GM12874 (cell line): Measurements from ENCODE around the gene ZC3H7A.

Experiments
- CTCF ChIP-seq: IDR thresholded peaks from 2 replicates; pipeline ENCODE4 v1.5.1; 2011; ENCODE audit warnings: low read depth, mild to moderate bottlenecking, control low read depth, low read length, moderate library complexity; ENCODE audit not compliant: insufficient read depth

Gene ZC3H7A

GRCh38 chr16:11731222-11731621 is 65.8 kb downstream of the ZC3H7A start:
- no peak for TF ChIP-seq CTCF

- TF ChIP-seq CTCF = no peak
Observed at GRCh38 chr16:11729787-11730186, 67.3 kb downstream of the ZC3H7A start.

- no peak for TF ChIP-seq CTCF
Observed at GRCh38 chr16:11727796-11728543, 69.1 kb downstream of the ZC3H7A start.

GRCh38 chr16:11726008-11726407 is 71.0 kb downstream of the ZC3H7A start:
- TF ChIP-seq CTCF = no peak

- TF ChIP-seq CTCF = no peak
Observed at GRCh38 chr16:11725457-11725856, 71.6 kb downstream of the ZC3H7A start.

GRCh38 chr16:11722468-11722808 is 74.6 kb downstream of the ZC3H7A start:
- no peak for TF ChIP-seq CTCF

GRCh38 chr16:11721781-11722467 is 75.1 kb downstream of the ZC3H7A start:
- no peak for TF ChIP-seq CTCF
